WI38 (cell line): ENCODE results near the gene GORASP2.

Experiments used
- H3K4me3 ChIP-seq: 2 replicates; pipeline ENCODE4 v1.5.1; 2011; ENCODE audit warnings: low read depth, mild to moderate bottlenecking, control low read depth, low read length
- CTCF ChIP-seq: IDR thresholded peaks from 2 replicates; pipeline ENCODE4 v1.5.1; 2012; ENCODE audit warnings: low read depth, mild to moderate bottlenecking, control low read depth, low read length

Gene GORASP2

DNA sequence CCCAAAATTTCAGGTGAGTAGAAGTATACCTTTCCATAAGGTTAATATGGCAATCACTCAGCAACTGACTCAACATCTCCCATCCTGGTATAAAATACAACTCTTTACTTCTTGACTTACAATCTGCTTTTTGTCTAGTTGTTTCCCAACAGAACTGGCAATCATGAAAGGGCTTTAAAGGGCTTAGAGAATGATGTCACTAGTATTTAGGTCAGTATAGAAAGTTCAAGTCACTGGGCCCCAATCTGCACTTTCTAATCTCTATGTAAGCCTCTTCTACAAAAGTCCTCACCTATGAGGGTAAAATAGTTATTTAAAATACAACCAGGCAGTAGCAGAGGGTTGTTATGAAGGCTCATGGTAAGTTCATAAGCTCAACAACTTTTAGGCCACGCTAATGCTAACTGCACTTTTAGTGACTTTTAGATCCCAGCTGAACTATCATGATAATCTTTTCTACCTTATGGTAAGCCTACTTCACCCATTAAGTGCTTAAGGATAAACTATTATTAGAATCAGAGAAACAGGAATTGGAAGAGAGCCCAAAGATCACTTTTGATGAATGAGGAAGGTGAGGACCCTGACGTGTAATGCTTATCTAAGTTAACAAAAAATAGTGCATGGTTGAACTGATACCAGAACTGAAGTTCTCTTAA lies 79.6 kb downstream of the GORASP2 start:
- TF ChIP-seq CTCF, result no peak
- no peak overlapping the region for H3K4me3 ChIP-seq

GRCh38 chr2:171009386-171009785 lies 80.3 kb downstream of the GORASP2 start:
- TF ChIP-seq CTCF, result no peak
- no peak overlapping the region for H3K4me3 ChIP-seq

- H3K4me3 ChIP-seq, result no peak overlapping the region
- TF ChIP-seq CTCF, result no peak
Measured at GRCh38 chr2:171013851-171014250, 84.8 kb downstream of the GORASP2 start.

- H3K4me3 ChIP-seq, result no peak overlapping the region
- no peak for TF ChIP-seq CTCF
Measured at GRCh38 chr2:171016125-171016524, 87.1 kb downstream of the GORASP2 start.
